Inferior parietal cortex (tissue), 1 donor: Measurements from ENCODE around the gene CFL2.
"Not testable (repeated sequence)": the region's sequence is repeated elsewhere in the genome, so short reads cannot be mapped to it uniquely, and the experiment has no call there.

Source experiments
- DNase-seq: peaks from one replicate; pipeline ENCODE4 v3.0.0-alpha.2; 2016; ENCODE audit errors: extremely low spot score

The CFL2 gene

DNA sequence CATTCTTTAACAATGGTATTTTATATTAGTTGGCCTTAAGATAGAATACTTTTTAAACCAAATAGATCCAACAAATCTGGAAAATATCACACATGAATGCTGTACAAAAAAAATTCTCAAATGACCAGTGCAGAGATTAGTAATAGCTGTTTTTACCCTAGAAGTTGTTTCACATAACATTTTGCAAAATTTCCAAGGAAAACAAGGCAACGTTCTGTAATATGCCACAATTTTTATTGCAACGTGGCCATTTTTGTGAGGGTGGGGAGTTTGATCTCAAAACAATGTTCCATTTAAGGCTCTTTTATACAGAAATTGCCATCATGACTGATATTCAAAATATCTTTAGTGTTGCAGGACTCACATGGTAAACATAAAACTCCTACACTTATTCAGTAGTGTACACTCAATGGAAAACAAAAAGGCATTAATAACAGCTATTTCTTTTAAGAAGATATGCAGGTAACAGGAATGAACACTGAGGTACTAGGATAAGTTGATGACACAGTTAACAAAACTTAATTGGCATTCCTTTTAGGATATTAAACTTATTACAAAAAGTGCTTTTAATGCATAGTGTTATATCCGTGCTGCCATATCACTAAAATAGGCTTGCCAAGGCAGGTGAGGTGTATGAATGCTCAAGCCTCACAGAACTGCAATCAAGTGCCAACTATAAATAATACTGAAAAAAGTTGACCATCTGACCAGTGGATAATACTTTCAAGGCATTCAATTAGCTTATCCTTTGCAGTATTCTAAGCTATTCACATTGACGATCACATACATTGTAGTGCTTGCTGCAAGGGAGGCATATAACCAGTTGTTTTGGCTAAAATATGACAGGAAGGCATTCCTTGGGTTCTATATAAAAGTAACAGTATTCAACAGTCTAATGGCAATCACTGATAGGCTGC, 2.3 kb downstream of the CFL2 start:
- DNase-seq = peak; percentile 31

- peak; percentile 67 for DNase-seq
Observed at GRCh38 chr14:34711169-34711568, 3.2 kb downstream of the CFL2 start.

DNA sequence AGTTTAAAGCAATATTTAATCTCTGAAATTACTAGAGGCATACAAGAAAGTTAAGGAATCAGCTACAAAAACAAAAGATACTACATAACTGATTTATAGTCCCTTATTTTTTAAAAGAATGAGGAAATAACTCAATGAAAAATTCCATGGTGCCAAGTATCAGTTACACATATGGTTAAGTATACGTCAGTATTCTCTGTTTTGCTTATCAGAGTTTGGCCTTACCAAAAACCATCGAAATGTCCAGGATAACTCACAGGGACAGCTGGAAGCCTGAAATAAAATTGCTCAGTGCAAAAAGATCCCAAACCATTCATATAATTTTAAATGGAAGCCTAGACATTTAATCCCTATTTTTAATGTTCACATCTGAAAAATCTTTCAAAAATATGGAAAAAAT, 3.6 kb downstream of the CFL2 start:
- DNase-seq = no peak

GRCh38 chr14:34710006-34710405, 4.4 kb downstream of the CFL2 start:
- DNase-seq = peak; percentile 44

- no peak for DNase-seq
Observed at GRCh38 chr14:34707722-34708121, 6.7 kb downstream of the CFL2 start.

- no peak for DNase-seq
Observed at GRCh38 chr14:34701808-34702207, 12.6 kb downstream of the CFL2 start.

DNA sequence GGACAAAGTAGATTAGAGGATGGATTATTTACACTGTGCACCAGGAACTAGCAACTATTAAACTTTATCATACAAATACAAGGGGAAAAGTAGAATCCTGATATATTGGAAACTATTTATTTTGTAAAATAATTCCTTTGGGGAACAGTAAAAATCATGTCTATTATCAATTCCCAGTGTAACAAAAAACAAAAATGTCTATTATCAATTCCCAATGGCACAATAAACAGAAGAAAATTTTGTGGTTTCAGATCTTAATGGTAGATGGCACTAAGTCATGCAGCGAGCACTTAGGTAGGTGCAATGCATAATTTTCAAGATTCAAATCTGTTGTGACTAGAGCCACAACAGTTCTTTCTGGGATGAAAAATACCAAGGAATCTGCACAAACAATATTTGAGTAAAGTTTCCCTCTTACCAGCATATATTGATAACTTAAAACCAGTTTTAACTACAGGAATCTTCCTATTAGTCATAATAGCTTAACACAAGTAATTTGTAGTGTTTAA, 13.7 kb downstream of the CFL2 start:
- no peak for DNase-seq

- DNase-seq = no peak
Observed at GRCh38 chr14:34699873-34700621, 14.3 kb downstream of the CFL2 start.

GRCh38 chr14:34694216-34694615, 20.2 kb downstream of the CFL2 start:
- DNase-seq = not testable (repeated sequence)

DNA sequence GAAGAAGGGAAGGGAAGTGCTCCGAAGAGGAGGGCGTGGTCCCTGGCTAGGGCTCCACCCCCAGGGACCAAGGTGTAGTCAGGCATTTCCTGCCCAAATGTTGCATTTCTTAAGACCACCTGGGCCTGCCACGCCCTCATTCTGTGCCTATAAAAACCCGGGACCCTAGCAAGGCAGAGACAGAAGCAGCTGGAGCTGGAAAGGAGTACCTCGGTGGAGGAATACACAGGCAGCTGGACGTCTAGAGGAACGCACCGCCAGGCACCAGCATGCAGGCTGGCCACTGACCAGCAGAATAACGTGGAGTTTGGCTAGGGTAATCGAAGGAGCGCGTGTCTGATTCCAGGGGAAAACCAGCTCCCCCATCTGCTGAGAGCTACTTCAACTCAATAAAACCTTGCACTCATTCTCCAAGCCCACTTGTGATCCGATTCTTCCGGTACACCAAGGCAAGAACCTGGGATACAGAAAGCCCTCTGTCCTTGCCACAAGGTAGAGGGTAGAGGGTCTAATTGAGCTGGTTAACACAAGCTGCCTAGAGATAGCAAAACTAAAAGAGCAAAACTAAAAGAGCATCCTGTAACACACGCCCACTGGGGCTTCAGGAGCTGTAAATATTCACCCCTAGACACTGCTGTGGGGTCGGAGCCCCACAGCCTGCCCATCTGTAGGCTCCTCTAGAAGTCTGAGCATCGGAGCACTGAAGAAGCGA, 21.0 kb downstream of the CFL2 start:
- no peak for DNase-seq

- DNase-seq = no peak
Observed at GRCh38 chr14:34692898-34693227, 21.5 kb downstream of the CFL2 start.

GRCh38 chr14:34692348-34692747, 22.0 kb downstream of the CFL2 start:
- no peak for DNase-seq

DNA sequence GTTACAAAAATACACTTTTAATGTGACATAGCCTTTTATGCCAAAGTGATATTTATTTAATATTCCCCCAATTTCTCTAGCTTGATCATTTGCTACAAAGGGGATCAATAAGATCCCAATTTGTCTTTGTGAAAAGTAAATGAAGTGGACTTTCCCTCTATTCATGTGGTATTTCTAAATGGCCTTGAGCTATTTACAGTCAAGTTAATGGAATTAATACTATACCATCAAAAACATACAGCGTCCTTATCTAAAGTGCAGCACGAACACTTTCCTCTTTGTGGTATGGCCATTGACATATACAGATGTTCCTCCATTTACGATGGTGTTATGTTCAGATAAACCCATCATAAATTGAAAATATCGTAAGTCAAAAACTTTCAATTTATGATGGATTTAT, 23.2 kb downstream of the CFL2 start:
- DNase-seq = no peak

GRCh38 chr14:34688470-34689206, 25.8 kb downstream of the CFL2 start:
- DNase-seq = no peak

DNA sequence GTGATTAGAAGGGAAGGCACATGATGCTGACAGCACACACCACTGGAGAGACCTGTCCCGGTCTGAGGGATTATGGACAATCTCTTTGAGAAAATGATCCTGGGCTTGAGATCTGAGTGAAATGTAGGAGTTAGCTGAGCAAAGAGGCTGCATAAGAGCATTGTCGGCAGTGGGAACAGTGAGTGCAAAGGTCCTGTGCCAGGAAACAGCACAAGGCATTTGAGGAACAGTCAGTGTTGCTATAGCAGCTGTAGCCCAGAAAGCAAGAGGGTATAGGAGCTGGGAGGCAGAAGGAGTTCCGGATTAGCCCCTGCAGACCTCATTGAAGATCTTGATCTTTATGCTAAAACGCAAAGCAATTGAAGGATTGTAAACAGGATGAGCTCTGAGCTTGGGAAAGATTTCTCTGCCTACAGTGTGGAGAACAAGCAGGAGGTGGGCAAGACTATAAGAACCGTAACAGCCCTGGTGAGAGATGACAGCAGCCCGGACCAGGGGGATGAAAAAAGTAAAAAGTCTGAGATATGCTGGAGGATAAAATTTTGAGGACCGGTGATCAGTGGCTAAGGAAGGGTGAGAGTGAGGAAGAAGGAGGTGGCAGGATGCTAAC, 28.5 kb downstream of the CFL2 start:
- DNase-seq = no peak

GRCh38 chr14:34684578-34684977, 29.8 kb downstream of the CFL2 start:
- no peak for DNase-seq

GRCh38 chr14:34682787-34683321, 31.5 kb downstream of the CFL2 start:
- no peak for DNase-seq

- DNase-seq = no peak
Observed at GRCh38 chr14:34680806-34681479, 33.5 kb downstream of the CFL2 start.

DNA sequence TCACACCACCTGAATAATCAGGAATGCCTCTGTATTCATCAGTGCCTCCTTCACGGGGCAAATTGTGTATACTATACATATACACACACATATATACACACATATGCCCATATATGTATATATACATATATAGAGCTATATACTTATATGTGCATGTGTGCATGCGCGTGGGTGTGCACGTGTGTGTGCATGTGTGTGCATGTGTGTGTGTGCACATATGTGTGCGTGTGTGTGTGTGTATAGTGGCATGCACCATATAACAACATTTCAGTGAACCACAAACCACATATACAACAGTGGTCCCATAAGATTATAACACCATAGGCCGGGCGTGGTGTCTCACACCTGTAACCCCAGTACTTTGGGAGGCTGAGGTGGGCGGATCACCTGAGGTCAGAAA, 35.7 kb downstream of the CFL2 start:
- no peak for DNase-seq

- DNase-seq = no peak
Observed at GRCh38 chr14:34678306-34678705, 36.1 kb downstream of the CFL2 start.
